ENCODE data around the gene IRAK1BP1.
"Not testable (repeated sequence)": the region's sequence is repeated elsewhere in the genome, so short reads cannot be mapped to it uniquely, and the experiment has no call there.

The IRAK1BP1 gene

GRCh38 chr6:78896227-78896626 is 28.9 kb downstream of the IRAK1BP1 start:
- no peak for DNase-seq

GRCh38 chr6:78908621-78909020 is 41.3 kb downstream of the IRAK1BP1 start:
- DNase-seq = no peak

- no peak for DNase-seq
These were observed 42.0 kb downstream of the IRAK1BP1 start for GRCh38 chr6:78909391-78909790.

GRCh38 chr6:78910010-78910409 is 42.7 kb downstream of the IRAK1BP1 start:
- DNase-seq = no peak

GRCh38 chr6:78910591-78911171 is 43.3 kb downstream of the IRAK1BP1 start:
- peak; percentile 30 for DNase-seq

GRCh38 chr6:78911218-78911940 is 44.0 kb downstream of the IRAK1BP1 start:
- no peak for DNase-seq

- no peak for DNase-seq
These were observed 49.1 kb downstream of the IRAK1BP1 start for GRCh38 chr6:78916411-78916810.

GRCh38 chr6:78917788-78918187 is 50.4 kb downstream of the IRAK1BP1 start:
- no peak for DNase-seq

GRCh38 chr6:78921168-78921567 is 53.8 kb downstream of the IRAK1BP1 start:
- DNase-seq = not testable (repeated sequence)

GRCh38 chr6:78925317-78925716 is 58.0 kb downstream of the IRAK1BP1 start:
- DNase-seq = no peak

- DNase-seq = no peak
These were observed 68.2 kb downstream of the IRAK1BP1 start for GRCh38 chr6:78935553-78935952.

- DNase-seq = no peak
These were observed 69.2 kb downstream of the IRAK1BP1 start for GRCh38 chr6:78936515-78936914.

- DNase-seq = no peak
These were observed 75.1 kb downstream of the IRAK1BP1 start for GRCh38 chr6:78942446-78942845.

- no peak for DNase-seq
These were observed 80.2 kb downstream of the IRAK1BP1 start for GRCh38 chr6:78947529-78947928.

- no peak for DNase-seq
These were observed 80.6 kb downstream of the IRAK1BP1 start for GRCh38 chr6:78947962-78948361.

GRCh38 chr6:78948785-78949184 is 81.4 kb downstream of the IRAK1BP1 start:
- no peak for DNase-seq

GRCh38 chr6:78952362-78952761 is 85.0 kb downstream of the IRAK1BP1 start:
- no peak for DNase-seq

All from femur (tissue), 1 donor.